ENCODE results near the gene IHH. TPM values are rescaled to one million over a fixed set of nuclear protein-coding genes. Genes with fewer than 3 reads are reported as not detected.

IHH gene
- total and polyA plus RNA-seq, 2 donors (not counting 3 experiments of a cell fraction or from before 2014, with no cell fraction given) = 0.03 TPM; not detected in 1

DNA sequence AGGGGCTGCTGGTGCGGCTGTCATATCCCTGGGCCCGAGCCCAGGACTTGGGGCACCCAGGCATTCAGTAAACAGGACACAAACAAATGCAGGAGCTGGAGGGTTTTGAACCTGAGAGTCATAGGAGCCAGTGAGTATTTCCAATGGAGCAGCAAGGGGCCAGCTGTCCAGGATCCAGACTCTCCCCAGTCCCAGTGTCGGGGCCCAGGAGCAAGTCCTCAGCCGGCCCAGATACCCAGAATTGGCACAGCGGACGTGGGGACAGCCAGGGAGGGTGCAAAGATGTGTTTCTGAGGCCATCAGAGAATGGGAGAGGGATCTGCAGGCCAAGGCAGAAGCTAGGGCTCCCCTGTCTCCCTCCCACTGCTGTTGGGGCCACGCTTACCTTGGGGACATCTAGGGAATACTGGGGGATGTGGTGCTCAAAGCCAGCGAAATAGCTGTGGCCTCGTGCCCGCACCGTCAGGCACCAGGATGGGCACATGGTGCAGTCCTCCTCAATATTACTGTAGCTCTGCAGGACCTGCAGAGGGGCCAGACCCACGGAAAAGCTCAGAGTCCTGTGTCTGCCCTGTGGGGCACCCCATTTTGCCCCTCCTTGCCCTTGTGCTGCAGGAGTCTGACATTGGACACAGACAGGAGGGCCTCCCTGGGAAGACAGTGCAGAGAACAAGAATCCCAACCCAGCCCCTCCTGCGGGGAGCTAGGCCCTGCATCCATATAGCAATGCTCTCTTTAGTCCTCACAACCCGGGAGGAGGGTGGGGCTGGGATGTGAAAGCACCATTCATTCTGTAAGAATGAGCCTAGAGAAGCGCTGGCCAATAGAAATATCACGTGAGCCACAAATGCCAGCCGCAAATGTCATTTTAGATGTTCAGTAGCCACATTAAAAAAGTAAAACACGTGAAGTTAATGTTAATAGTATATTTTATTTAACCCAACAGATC is 34.8 kb downstream of the IHH start:
- Histone ChIP-seq H3K9ac (replicated peaks; ENCODE audit: extremely low read depth, insufficient read depth, low read length) (no peak overlapping the region), H3K4me1 (ENCODE audit: control insufficient read depth, extremely low read depth, insufficient read depth, low read length) (no peaks in the 10 kb centered on the region), H2AFZ (ENCODE audit: low read depth, low read length) (no peak overlapping the region), H3K27ac (ENCODE audit: insufficient read depth, low read depth, low read length) (no peak overlapping the region), H3K4me2 (ENCODE audit: insufficient read depth, low read length) (no peak overlapping the region), H3K4me3 (replicated peaks in 1 of 3; ENCODE audit: insufficient read depth in 1 of 3, low read depth in 1 of 3, low read length in 3 of 3) (no peak overlapping the region), H4K20me1 (replicated peaks; ENCODE audit: control insufficient read depth, extremely low read depth, insufficient read depth, low read length) (no peaks in the 10 kb centered on the region), H3K27me3 (ENCODE audit: control insufficient read depth in 2 of 2, insufficient read depth in 2 of 2, low read length in 2 of 2) (peaks cover 0 to 4% of the 10 kb centered on the region in 2 experiments), H3K9me3 (replicated peaks; ENCODE audit: control insufficient read depth, insufficient read depth, low read length) (no peaks in the 10 kb centered on the region), H3K9me1 (replicated peaks; ENCODE audit: control insufficient read depth, extremely low read depth, insufficient read depth, low read length) (no peaks in the 10 kb centered on the region), H3K79me2 (ENCODE audit: control insufficient read depth, insufficient read depth, low read length) (no peaks in the 10 kb centered on the region), H3K36me3 (ENCODE audit: control insufficient read depth in 2 of 2, extremely low read depth in 1 of 2, insufficient read depth in 2 of 2, low read length in 2 of 2) (no peaks in the 10 kb centered on the region)
- BruUV-seq (replicated peaks) = no TSS peak
- FAIRE-seq (no peak), DNase-seq (ENCODE audit: low read depth, low spot score) (no peak)
- ChIA-PET POLR2A (no interaction called here), CTCF (interaction anchor here (0.9 to 9.9 kb wide), 6 partner anchors 8 to 128 kb away, joined by 3 to 418 read pairs (median 12); partner anchors contain the start of gene NHEJ1)
- intact Hi-C loops (cut with micrococcal nuclease) = no loop called here
- TF ChIP-seq JUN (IDR thresholded peaks at IDR 0.05; ENCODE audit: borderline replicate concordance, insufficient read depth, insufficient read length, low read depth) (no peak), MYC (IDR thresholded peaks at IDR 0.05; ENCODE audit: low read depth, low read length) (no peak), EZH2 (IDR thresholded peaks at IDR 0.05; ENCODE audit: borderline replicate concordance, low read depth, low read length, severe bottlenecking) (no peak), POLR2AphosphoS5 (IDR thresholded peaks at IDR 0.05; ENCODE audit: insufficient read depth, low read depth, low read length) (no peak), FOS (IDR thresholded peaks at IDR 0.05; ENCODE audit: borderline replicate concordance, insufficient read depth, low read length) (no peak), GATA2 (IDR thresholded peaks at IDR 0.05; ENCODE audit: insufficient read depth, insufficient read length, low read depth, low read length) (no peak), POLR2A (IDR thresholded peaks at IDR 0.05; ENCODE audit: low read depth, low read length) (no peak)
- TF ChIP-seq, protein P1, sequence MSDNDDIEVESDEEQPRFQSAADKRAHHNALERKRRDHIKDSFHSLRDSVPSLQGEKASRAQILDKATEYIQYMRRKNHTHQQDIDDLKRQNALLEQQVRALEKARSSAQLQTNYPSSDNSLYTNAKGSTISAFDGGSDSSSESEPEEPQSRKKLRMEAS (IDR thresholded peaks at IDR 0.05; ENCODE audit: insufficient read depth, insufficient read length) = no peak
- TF ChIP-seq, protein P2, sequence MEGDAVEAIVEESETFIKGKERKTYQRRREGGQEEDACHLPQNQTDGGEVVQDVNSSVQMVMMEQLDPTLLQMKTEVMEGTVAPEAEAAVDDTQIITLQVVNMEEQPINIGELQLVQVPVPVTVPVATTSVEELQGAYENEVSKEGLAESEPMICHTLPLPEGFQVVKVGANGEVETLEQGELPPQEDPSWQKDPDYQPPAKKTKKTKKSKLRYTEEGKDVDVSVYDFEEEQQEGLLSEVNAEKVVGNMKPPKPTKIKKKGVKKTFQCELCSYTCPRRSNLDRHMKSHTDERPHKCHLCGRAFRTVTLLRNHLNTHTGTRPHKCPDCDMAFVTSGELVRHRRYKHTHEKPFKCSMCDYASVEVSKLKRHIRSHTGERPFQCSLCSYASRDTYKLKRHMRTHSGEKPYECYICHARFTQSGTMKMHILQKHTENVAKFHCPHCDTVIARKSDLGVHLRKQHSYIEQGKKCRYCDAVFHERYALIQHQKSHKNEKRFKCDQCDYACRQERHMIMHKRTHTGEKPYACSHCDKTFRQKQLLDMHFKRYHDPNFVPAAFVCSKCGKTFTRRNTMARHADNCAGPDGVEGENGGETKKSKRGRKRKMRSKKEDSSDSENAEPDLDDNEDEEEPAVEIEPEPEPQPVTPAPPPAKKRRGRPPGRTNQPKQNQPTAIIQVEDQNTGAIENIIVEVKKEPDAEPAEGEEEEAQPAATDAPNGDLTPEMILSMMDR (IDR thresholded peaks at IDR 0.05; ENCODE audit: extremely low read depth in 1 of 2, insufficient read depth in 1 of 2, low read depth in 1 of 2, low read length in 2 of 2) = no peak
- dilution Hi-C loops (cut with MboI; ENCODE audit: extremely low pct_ligation_motif_present, low sequenced_read_pairs) = no loop called here

Measured in endothelial cell of umbilical vein (primary cell).